GM21381 (cell line): Measurements from ENCODE around the gene LCN12.

ENCODE experiments used
- ATAC-seq: cut with Tn5 transposase; IDR thresholded peaks from one replicate; pipeline ENCODE4 v1.9.1; 2021; ENCODE audit warnings: mild to moderate bottlenecking, moderate library complexity; ENCODE audit not compliant: unreplicated experiment

The LCN12 gene, protein sequence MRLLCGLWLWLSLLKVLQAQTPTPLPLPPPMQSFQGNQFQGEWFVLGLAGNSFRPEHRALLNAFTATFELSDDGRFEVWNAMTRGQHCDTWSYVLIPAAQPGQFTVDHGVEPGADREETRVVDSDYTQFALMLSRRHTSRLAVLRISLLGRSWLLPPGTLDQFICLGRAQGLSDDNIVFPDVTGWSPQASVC

DNA sequence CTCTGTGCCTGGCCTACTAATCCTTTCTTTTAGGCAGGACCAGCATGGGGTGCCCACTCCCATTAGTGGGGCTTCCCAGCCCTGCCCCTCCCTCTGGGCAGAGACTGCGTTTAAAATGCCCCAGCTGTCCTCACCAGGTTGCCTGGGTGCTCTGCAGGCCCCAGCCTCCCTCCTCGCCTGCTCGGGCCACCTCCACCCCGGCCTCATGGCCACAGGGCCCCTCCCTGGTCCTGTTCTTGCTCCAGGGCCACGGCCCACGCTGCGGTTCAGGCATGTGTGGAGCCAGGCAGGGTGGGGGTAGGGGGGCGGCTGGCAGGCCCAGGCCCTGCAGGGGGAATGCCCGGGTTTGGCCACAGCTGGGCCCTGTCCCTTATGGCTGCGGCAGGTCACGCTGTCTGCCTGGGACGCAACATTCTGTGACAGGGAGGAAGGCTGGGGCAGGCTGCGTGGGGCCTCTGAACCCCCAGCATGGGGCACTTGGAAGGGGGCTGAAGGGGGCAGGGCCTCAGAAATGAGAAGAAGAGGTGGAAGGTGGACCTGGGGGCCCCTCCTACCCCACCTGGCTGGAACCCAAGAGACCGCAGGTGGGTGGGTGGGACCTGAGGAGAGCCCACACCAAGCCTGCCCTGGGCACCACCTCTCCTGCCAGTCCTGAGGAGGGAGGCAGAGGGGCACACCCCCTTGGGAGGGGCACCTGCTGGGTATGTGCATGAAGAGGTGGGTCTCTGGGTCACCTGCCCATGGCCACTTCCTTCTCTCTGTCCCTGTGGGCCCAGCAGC, at the start of gene LCN12:
Gene LCN12, plus strand, starts transcription at position 733 of the 780 bp plus-strand sequence. CDS start 55 bp downstream, outside the sequence.
- no peak for ATAC-seq

DNA sequence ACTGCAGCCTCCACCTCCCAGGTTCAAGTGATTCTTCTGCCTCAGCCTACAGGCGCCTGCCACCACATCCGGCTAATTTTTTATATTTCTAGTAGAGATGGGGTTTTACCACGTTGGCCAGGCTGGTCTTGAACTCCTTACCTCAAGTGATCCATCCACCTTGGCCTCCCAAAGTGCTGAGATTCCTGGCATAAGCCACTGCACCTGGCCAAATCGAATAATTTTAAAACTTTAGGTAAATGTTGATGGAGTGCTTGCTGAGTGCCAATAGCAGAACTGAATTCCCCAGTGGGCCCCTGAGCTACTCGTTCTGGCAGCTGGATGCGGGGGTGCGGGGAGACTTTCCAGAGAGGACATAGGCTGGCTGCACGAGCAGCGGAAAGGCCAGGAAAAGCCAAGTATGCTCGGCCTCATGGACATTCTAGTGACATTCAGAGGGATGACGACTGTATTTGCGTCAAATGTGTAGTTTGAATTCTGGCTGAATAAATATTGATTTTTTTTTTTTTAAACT, 49.0 kb upstream of the LCN12 start:
- ATAC-seq, result no peak

DNA sequence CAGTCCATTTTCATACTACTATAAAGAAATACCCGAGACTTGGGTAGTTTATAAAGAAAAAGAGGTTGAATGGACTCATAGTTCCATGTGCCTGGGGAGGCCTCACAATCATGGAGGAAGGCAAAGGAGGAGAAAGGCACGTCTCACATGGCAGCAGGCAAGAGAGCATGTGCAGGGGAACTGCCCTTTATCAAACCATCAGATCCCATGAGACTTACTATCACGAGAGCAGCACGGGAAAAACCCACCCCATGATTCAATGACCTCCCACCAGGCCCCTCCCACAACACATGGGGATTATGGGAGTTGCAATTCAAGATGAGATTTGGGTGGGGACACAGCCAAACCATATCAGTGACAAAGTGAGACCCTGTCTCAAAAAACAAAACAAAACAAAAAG, 45.8 kb upstream of the LCN12 start:
- no peak for ATAC-seq

DNA sequence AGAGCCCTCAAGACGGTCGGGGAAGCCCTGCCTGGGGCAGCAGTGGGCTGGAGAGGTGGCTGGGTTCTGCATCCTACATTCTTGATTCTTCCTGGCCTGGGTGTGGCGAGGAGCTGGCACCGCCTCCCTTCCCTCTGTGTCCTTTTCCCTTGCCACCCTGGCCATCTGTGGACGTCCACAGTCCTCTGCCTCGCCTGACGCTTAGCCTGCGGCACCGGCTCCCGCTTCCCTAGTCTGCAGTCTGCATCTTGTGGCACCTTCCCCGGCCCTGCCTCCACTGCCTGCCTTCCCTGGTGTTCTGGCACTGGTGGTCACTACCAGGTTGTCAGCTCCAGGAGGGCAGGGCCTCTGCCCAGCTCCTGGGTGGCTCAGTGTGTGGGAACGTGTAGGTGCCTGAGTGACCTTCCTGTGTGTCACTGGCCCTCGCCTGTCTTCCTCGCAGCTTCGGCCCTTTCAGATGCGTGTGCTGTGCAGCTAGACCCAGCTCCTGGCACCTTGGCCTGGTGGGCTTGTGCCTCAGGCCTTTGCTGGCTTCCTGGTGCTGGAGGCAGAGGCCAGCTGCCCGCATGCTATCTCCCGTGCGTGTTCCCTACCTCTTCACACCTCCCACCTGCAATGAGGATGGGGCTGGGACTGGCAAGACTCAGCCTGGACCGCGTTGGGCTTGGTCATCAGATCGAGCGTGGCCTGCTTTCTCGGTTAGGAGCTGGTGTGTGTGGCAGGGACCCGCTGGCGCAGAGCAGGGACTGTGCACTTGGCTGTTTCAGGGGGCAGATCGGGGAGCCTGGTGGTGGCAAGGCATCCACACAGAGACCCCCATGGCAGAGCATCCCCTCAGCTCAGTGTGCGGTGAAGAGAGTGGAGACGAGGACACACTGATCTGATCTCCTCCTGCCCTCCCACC, 44.8 kb upstream of the LCN12 start:
- ATAC-seq, result no peak

DNA sequence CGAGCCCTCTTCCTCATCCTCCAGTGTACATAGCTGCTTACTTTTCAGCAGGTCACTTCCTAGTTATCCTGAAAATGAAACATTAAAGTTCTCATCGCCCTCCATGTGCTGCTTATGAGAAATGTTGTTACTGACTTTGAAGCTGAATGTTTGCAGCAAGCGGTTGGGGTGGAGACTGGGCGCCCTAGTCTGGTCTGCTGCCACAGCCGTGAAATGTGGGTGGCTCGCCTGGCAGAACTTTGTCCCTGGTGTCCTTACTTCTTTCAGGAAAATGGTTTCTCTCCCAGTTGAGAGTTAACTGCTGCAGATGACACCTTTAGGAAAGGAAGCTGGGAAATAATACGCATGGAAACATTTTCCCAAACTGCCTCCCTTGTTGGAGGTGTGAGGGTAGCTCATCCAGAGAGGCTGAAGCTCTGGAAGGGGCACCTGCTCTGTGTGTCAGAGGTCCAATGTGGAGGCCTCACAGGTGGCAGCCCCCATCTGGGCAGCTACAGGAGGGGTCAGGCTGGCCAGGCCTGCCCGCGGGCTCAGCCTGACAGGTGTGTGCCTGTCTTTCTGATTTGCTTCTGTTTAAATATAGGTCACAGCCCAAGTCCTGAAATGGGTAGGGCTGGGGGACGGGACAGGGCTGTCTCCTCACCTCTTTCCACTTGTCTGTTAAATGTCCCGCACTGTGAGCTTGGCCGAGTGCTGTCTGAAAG, 41.7 kb upstream of the LCN12 start:
- ATAC-seq, result no peak

DNA sequence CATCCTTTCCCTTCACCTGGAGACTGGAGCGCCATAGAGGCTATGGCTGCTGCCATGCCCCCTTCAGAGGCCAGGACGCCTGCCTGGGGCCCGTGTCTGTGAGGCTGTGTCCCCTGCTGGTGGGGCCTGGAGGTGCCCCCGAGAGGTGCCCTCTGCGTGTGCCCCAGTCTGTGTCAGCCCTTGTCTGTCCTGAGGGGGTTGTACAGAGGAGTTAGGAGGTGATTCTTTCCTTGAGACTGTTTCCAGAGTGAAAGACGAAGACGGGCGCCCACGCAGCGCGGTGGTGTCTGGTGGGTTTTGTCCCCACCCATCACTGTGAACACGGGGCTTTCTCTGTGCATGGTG, 41.2 kb upstream of the LCN12 start:
- ATAC-seq, result no peak

DNA sequence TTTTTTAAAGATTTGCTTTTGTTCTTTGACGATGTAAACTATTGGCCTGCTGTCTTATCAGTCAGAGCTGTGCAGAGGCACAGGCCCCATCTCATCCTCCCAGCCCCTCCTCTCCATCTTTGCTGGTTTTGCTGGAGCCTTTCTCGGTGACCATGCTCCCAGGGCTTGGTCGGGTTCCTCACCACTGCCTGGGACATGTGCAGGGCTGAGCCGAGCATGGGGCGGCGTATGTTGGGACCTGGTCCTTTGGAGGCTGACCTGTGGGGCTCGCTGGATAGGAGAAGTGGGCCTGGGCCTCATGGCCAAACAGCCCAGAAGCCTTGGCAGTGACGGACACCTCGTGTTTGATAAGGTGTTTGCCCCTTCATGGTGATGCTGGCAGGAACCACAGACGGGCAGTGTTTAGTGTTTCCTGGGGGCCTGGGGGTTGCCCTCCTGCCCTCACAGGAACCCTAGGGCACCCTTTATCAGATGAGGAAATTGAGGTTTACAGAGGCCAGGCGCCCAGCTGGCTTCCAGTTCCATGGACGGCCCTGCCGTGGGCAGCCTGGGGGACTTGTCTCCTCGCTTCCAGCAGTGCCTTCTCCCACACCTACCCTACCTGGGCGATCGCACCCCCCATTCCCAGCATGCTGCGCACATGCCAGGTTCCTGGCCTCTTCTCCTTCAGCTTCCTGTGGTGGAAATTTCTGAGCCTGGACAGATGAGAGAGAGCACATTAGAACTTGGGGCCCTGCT, 38.2 kb upstream of the LCN12 start:
- ATAC-seq, result no peak

DNA sequence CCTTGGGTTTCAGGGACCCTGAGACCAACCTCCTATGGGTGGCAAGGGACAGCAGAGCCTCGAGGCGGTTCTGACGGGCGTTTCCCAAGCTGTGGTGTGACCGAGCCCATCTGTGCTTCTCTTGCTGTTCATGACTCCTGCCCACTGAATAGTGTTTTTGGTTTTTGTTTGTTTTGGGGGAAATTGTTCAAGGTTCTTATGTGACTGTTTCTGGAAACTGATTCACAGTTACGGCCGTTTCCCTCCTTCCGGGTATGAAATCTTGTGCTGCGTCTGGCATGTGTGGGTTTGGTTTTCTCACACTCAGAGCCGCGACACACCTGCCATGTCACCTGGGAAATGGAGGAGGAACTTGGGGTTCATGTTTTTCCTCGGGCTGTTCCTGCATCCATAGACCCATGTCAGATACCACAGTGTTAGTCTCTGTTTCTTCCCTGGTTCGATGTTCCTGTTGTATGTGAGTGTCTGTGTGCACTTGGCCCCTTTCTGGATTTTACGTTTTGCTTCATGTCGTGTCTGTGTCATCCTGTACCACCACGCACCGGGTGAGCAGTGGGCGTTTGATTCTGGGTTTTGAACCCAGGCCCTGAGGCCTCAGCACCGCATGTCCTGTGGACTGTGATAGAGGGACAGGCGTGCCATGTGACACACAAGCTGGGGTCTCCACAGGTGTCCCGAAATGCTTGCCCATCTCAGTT, 36.3 kb upstream of the LCN12 start:
- no peak for ATAC-seq

DNA sequence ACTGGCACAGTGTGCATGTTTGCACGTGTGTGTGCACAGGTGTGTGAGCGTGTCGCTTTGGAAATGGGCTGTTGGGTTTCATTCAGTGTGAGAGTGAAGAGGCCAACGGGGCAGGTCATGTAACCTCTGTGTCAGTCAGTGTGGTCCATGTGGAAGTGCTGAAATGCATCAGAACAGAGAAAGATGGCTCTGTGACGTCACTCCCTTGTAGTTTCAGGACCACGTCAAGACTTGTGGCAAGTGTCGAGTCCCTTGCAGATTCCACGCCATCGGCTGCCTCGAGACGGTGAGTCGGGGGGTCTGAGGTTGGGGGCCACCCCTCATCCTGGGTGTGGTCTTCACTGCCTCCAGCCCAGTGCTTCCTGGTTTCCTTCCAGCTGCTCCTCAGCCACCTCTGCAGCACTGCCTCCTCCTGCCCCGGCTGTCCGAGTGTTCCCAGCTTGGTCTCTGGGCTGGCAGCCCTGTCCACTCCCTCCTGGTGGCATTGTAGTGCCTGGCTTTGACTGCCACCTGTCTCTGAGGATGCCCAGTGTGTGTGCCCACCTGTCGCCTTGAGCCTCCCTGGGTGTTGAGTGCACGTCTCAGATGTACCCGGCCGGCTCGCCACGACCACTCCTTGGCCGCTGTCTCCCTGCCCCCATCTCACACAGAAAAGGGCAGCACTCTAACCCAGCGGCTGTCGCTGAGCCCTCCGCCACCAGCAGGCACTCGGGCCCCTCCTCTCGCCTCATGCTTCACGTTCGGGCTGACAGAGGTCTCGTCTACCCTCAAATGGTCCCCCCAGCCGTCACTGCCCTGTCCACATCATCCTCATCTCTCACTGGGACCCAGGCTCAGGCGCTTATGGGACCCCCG, 35.5 kb upstream of the LCN12 start:
- no peak for ATAC-seq

DNA sequence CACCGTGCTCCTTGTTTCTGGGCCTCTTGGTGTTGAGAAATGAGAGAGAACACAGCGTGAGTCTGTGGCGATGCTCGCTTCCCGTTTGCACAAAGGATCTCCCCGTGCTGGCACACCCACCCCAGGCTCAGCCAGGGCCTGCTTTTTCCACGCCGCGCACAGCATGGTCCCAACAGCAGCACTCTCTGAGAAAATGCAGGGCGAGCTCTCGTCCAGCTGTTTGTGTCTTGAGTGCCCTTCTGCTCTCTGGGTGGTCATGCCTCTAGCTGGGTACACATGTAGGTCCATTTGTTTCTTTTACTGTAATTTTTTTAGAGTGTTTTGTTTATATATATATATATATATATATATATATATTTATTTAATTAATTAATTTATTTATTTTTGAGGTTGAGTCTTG, 34.2 kb upstream of the LCN12 start:
- ATAC-seq, result no peak

DNA sequence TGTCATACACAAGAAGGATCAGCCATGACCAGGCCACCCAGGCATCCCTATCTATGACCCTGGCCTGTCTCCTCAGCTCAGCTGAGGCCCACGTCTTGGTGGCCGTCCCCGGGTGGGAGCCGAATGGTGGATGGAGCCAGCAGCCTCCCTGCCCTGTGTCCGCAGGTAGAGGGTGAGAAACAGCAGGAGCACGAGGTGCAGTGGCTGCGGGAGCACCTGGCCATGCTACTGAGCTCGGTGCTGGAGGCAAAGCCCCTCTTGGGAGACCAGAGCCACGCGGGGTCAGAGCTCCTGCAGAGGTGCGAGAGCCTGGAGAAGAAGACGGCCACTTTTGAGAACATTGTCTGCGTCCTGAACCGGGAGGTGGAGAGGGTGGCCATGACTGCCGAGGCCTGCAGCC, 32.0 kb upstream of the LCN12 start:
- no peak for ATAC-seq

DNA sequence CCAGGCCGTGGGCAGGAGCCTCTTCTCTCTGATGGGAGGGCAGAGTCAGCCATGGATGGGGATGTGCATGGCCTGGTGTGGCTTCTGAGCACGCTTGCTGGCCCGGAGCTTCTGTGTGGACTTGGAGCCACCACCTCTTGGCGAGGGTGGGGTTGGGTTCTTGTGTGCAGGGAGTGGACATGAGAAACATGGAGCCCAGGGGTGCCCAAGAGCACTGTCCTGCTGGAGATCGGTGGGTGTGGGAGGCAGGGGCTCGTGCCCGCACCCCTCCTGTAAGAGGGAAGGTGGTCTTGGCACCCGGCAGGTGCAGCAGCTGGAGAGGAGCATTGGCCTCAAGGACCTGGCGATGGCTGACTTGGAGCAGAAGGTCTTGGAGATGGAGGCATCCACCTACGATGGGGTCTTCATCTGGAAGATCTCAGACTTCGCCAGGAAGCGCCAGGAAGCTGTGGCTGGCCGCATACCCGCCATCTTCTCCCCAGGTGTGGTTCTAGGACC, 31.3 kb upstream of the LCN12 start:
- ATAC-seq, result no peak

DNA sequence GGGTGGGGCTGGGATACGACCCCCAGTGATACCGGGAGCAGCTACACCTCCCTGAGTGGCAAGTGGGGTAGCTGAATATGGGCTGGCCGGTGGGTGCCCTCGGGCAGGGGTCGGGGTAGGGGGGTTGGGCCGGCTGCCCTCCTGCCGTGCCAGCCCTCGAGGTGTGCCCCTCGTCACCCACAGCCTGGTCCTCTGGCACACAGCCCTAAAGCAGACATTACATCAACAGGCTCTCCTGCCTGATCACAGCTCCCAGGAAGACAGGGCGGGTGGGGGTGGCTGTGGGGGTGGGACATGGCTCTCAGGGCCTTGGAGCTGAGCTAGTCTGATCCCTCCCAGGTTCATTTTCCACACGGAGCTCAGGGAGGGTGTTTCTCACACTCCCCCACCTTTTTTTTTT, 30.8 kb upstream of the LCN12 start:
- no peak for ATAC-seq

DNA sequence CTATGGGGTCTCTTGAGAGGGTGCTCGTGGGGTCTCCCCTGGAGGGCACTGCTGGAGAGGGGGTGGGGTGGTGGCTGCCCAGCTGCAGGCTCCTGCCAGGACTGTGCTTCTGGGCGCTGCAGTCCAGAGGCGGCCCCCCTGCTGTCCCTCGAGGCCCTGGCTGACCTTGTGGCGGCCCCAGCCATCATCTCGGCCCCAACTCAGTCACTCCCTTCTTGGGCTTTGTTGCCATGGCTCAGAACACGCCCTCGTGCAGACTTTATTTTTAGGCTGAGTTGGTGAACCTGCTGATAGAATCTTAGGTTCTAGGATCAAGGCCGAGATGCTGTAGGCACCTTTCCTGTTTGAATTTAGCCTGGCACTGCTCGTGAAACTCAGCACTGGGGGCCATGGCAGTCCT, 30.4 kb upstream of the LCN12 start:
- no peak for ATAC-seq

DNA sequence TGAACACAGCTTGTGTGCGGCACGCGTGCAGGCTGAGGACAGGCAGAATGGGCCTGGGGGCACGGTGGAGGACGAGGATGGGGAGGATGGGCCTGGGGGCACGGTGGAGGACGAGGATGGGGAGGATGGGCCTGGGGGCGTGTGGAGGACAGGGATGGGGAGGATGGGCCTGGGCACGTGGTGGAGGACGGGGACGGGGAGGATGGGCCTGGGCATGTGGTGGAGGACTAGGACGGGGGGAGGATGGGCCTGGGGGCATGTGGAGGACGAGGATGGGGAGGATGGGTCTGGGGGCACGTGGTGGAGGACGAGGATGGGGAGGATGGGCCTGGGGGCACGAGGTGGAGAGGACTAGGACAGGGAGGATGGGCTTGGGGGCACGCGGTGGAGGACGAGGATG, 29.5 kb upstream of the LCN12 start:
- ATAC-seq, result no peak

DNA sequence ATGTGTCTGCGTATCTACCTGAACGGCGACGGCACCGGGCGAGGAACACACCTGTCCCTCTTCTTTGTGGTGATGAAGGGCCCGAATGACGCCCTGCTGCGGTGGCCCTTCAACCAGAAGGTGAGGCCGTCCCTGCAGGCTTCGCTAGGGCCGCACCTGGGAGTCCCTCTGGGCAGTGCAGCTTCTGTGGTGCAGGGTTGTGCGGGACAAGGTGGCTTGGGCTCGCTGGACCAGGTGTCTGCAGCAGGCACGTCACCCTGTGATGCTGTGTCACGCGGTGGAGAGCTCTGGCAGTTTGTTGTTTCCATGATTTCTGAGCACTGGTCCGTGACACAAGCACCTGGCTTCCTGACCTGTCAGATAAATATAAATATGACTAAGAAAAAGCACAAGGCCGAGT, 28.2 kb upstream of the LCN12 start:
- no peak for ATAC-seq

DNA sequence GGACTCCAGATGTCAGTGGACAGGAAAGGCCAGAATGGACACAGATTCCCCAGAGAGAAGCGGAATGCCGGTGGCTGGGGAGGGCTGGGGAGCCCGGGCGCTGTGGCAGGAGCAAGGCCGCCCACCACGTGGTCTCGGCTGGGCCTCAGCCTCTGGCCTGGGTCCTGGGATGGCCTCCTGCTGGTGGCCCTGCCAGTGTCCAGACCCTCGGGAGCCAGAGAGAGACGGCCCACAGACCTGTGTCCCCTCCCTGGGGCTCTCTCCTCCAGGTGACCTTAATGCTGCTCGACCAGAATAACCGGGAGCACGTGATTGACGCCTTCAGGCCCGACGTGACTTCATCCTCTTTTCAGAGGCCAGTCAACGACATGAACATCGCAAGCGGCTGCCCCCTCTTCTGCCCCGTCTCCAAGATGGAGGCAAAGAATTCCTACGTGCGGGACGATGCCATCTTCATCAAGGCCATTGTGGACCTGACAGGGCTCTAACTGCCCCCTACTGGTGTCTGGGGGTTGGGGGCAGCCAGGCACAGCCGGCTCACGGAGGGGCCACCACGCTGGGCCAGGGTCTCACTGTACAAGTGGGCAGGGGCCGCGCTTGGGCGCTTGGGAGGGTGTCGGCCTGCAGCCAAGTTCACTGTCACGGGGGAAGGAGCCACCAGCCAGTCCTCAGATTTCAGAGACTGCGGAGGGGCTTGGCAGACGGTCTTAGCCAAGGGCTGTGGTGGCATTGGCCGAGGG, 26.5 kb upstream of the LCN12 start:
- ATAC-seq, result no peak

DNA sequence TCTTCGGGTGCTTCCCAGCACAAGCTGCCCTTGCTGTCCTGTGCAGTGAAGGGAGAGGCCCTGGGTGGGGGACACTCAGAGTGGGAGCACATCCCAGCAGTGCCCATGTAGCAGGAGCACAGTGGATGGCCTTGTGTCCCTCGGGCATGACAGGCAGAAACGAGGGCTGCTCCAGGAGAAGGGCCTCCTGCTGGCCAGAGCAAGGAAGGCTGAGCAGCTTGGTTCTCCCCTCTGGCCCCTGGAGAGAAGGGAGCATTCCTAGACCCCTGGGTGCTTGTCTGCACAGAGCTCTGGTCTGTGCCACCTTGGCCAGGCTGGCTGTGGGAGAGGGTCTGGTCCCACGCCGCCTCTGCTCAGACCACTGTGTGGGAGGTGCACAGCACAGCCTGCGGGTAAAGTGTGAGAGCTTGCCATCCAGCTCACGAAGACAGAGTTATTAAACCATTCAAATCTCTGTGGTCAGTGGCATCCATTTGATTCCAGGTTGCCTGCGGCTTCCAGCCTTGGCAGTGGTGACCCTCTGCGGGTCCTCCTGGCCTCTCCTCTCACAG, 25.8 kb upstream of the LCN12 start:
- no peak for ATAC-seq
